OCI-LY1 (cell line): Measurements from ENCODE around the gene CFAP97D2.

Experiments
- H2AFZ ChIP-seq: fragments of 200-600 bp; sonication (generic), shearing (Covaris generic); 2 replicates; pipeline ENCODE4 v1.6.0; 2014; ENCODE audit warnings: antibody characterized with exemption, mild to moderate bottlenecking, low read length
- H3F3A ChIP-seq: fragments of 200-600 bp; sonication (generic), shearing (Covaris generic); 2 replicates; pipeline ENCODE4 v1.6.0; 2014; ENCODE audit warnings: mild to moderate bottlenecking, antibody characterized with exemption, low read length, moderate library complexity; ENCODE audit not compliant: insufficient read depth
- H3K27ac ChIP-seq: fragments of 200-600 bp; sonication (generic); 2 replicates; pipeline ENCODE4 v1.5.1; 2014; ENCODE audit warnings: low read length, mixed run types, mild to moderate bottlenecking, low read depth; ENCODE audit not compliant: poor library complexity, severe bottlenecking
- H3K27me3 ChIP-seq: fragments of 200-600 bp; sonication (generic); 2 replicates; pipeline ENCODE4 v1.6.0; 2014; ENCODE audit warnings: antibody characterized with exemption, mild to moderate bottlenecking, low read length, moderate library complexity; ENCODE audit not compliant: insufficient read depth
- H3K36me3 ChIP-seq: fragments of 200-600 bp; sonication (generic); 2 replicates; pipeline ENCODE4 v1.6.1; 2014; ENCODE audit warnings: mild to moderate bottlenecking, antibody characterized with exemption, low read length, moderate library complexity, mixed read lengths; ENCODE audit not compliant: insufficient read depth
- H3K4me1 ChIP-seq: fragments of 200-600 bp; sonication (generic); 2 replicates; pipeline ENCODE4 v1.5.1; 2014; ENCODE audit warnings: mild to moderate bottlenecking, low read length, moderate library complexity; ENCODE audit not compliant: insufficient read depth, severe bottlenecking
- H3K4me2 ChIP-seq: fragments of 200-600 bp; sonication (generic), shearing (Covaris generic); 2 replicates; pipeline ENCODE4 v1.6.1; 2014; ENCODE audit warnings: low read length
- H3K4me3 ChIP-seq: fragments of 200-600 bp; sonication (generic); 2 replicates; pipeline ENCODE4 v1.5.1; 2014; ENCODE audit warnings: low read length, low read depth, mild to moderate bottlenecking, mixed read lengths; ENCODE audit not compliant: poor library complexity, severe bottlenecking
- H3K79me2 ChIP-seq: fragments of 200-600 bp; shearing (Covaris generic); 2 replicates; pipeline ENCODE4 v1.6.1; 2016; ENCODE audit warnings: mixed run types, low read length, mixed read lengths; ENCODE audit not compliant: insufficient read depth
- H3K9ac ChIP-seq: fragments of 200-600 bp; sonication (generic), shearing (Covaris generic); 2 replicates; pipeline ENCODE4 v1.6.1; 2014; ENCODE audit warnings: mild to moderate bottlenecking, low read length, mixed read lengths
- H3K9me2 ChIP-seq: fragments of 200-600 bp; sonication (generic), shearing (Covaris generic); 2 replicates; pipeline ENCODE4 v1.6.1; 2014; ENCODE audit warnings: low read depth, mild to moderate bottlenecking, low read length, mixed read lengths
- H3K9me3 ChIP-seq: fragments of 200-600 bp; shearing (Covaris generic); 2 replicates; pipeline ENCODE4 v1.6.1; 2014; ENCODE audit warnings: low read length, mixed read lengths
- H4K20me1 ChIP-seq: fragments of 200-600 bp; sonication (generic), shearing (Covaris generic); 2 replicates; pipeline ENCODE4 v1.6.0; 2016; ENCODE audit warnings: mild to moderate bottlenecking, low read length; ENCODE audit not compliant: insufficient read depth
- CTCF ChIP-seq: fragments of 200-600 bp; sonication (generic), shearing (Covaris generic); IDR thresholded peaks from 2 replicates; pipeline ENCODE4 v1.5.1; 2017; ENCODE audit warnings: mild to moderate bottlenecking, antibody characterized with exemption, low read length, moderate library complexity, mixed read lengths
- EZH2 ChIP-seq: fragments of 200-600 bp; sonication (generic), shearing (Covaris generic); IDR thresholded peaks from 2 replicates; pipeline ENCODE4 v1.8.0; 2017; ENCODE audit warnings: borderline replicate concordance, mixed run types, mild to moderate bottlenecking, antibody characterized with exemption, low read length, moderate library complexity, mixed read lengths

Gene CFAP97D2

DNA sequence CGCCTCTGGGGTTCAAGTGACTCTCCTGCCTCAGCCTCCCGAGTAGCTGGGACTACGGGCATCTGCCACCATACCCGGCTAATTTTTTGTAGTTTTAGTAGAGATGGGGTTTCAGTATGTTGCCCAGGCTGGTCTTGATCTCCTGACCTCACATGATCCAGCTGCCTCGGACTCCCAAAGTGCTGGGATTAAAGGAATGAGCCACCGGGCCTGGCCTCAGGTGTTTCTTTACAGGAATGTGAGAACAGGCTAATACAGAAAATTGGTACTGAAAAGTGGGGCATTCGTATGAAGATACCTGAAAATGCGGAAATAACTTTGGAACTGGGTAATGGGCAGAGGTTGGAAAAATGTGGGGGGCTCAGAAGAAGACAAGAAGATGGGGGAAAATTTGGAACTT lies 52.8 kb downstream of the CFAP97D2 start:
- H3K36me3 ChIP-seq, result peaks cover 4% of the 10 kb centered on the region
- H3K4me2 ChIP-seq, result no peak overlapping the region
- no peaks in the 10 kb centered on the region for H3F3A ChIP-seq
- H3K79me2 ChIP-seq, result peaks cover 13% of the 10 kb centered on the region
- TF ChIP-seq EZH2 (no peak), CTCF (no peak)
- no peak overlapping the region for H3K4me3 ChIP-seq
- H3K9me2 ChIP-seq, result no peaks in the 10 kb centered on the region
- H3K9ac ChIP-seq, result no peak overlapping the region
- 0 out of 2 replicates have a peak, but pooled peaks cover 2% of the 10 kb centered on the region for H3K9me3 ChIP-seq
- no peak overlapping the region for H2AFZ ChIP-seq
- H4K20me1 ChIP-seq, result no peaks in the 10 kb centered on the region
- 0 out of 2 replicates have a peak, but pooled peaks cover 6% of the 10 kb centered on the region for H3K27me3 ChIP-seq
- H3K27ac ChIP-seq, result no peak overlapping the region
- H3K4me1 ChIP-seq, result peaks cover 18% of the 10 kb centered on the region

DNA sequence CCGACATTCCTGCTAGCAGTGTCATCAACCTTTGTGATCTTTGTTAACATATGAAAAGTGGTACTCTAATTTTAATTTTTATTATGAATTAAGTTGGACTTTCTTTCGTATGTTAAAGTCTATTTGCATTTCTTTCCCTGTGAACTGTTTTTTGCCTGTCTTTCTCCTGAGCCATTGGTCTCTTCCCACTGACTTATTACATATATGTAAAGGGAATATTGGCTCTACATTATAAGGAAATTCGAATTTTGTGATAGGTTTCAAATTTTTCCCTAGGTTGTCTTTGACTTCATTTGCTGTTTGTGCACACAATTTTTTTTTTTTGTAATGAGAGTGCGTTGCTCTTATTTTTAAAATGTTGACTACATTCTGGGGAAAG lies 55.2 kb downstream of the CFAP97D2 start:
- peaks cover 15% of the 10 kb centered on the region for H3K4me1 ChIP-seq
- H3K27me3 ChIP-seq, result no peaks in the 10 kb centered on the region
- H3K79me2 ChIP-seq, result peaks cover 13% of the 10 kb centered on the region
- peaks cover 26% of the 10 kb centered on the region for H3K36me3 ChIP-seq
- 0 out of 2 replicates have a peak, but pooled peaks cover 2% of the 10 kb centered on the region for H3K9me3 ChIP-seq
- H3F3A ChIP-seq, result no peaks in the 10 kb centered on the region
- H3K9ac ChIP-seq, result peak overlapping the region; percentile 78; the same call in 1 of the 2 replicates
- peak overlapping the region; percentile 91 for H2AFZ ChIP-seq
- no peaks in the 10 kb centered on the region for H3K9me2 ChIP-seq
- H4K20me1 ChIP-seq, result no peaks in the 10 kb centered on the region
- no peak overlapping the region for H3K27ac ChIP-seq
- H3K4me2 ChIP-seq, result peak overlapping the region; percentile 93
- TF ChIP-seq CTCF (no peak), EZH2 (no peak)
- peak overlapping the region; percentile 78 for H3K4me3 ChIP-seq

DNA sequence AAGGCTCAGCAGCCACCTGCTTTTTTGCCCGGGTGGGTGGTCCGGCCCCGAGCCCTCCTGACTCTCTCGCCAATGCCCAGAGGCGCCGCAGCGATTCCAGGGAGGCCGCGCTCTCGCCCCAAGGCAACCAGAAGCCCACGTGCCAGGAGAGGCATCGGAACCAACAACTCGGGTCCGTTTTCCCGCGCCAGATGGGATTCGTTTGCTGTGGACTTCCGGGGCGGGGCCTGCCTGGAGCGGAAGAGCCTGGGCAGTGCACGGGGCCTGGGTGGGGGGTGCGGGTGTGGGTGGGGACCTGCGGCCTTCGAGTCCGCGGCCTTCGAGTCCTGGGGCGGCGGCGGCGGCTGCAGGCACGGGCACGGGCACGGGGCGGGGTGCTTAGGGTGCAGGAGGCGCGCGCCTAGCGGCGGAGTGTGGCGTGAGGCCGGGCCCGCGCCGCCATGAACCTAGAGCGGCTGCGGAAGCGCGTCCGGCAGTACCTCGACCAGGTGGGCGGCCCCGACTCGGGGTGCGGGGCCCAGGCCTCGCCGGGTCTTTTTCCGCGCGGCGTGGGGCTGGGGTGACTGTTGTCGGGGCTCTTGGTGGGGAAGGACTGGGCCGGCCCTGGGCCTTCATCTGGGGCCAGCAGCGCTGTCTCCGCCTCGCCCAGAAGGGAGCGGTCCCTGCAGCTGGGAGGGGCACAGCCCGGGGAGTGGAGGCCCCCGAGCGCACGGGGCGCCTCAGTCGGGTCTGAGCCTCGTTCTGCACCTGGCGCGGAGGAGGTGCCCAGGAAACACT lies 55.8 kb downstream of the CFAP97D2 start, which contains the start of gene CDC16:
Gene CDC16 (plus strand): TSS at position 253 of the 777 bp plus-strand sequence. CDS start 188 bp downstream, at position 441.
- Histone ChIP-seq H3K4me2 (peak within 1 kb of the TSS; percentile 93), H3K9ac (peak within 1 kb of the TSS; percentile 78), H3K27ac (peak within 1 kb of the TSS; percentile 12), H2AFZ (peak within 1 kb of the TSS; percentile 91), H3K79me2 (peaks cover 13% of the 10 kb centered on the region), H3F3A (no peaks in the 10 kb centered on the region), H3K4me3 (peak within 1 kb of the TSS; percentile 78), H3K27me3 (no peaks in the 10 kb centered on the region), H4K20me1 (no peaks in the 10 kb centered on the region), H3K4me1 (peaks cover 15% of the 10 kb centered on the region), H3K9me3 (0 out of 2 replicates have a peak, but pooled peaks cover 2% of the 10 kb centered on the region), H3K9me2 (no peaks in the 10 kb centered on the region), H3K36me3 (peaks cover 32% of the 10 kb centered on the region)
- no peak for TF ChIP-seq EZH2
- peak; percentile 16; the same call in 1 of the 2 replicates for TF ChIP-seq CTCF
